Endothelial cell of hepatic sinusoid (primary cell): ENCODE results near the gene MORN1.

Experiments used
- in situ Hi-C: cut with HindIII; loops from 2 replicates; pipeline ENCODE4 v1.10.0; 2017; ENCODE audit warnings: low sequenced_read_pairs

The MORN1 gene

GRCh38 chr1:2376261-2376741 is 15.1 kb downstream of the MORN1 start:
- in situ Hi-C loops, result no loop called here

GRCh38 chr1:2375923-2376260 is 15.5 kb downstream of the MORN1 start:
- in situ Hi-C loops, result no loop called here

- in situ Hi-C loops, result no loop called here
Observed at GRCh38 chr1:2375246-2375922, 16.0 kb downstream of the MORN1 start.

- in situ Hi-C loops, result no loop called here
Observed at GRCh38 chr1:2374252-2375155, 16.9 kb downstream of the MORN1 start.

- in situ Hi-C loops, result no loop called here
Observed at GRCh38 chr1:2373551-2374251, 17.7 kb downstream of the MORN1 start.

- in situ Hi-C loops, result no loop called here
Observed at GRCh38 chr1:2372551-2373490, 18.5 kb downstream of the MORN1 start.

GRCh38 chr1:2368053-2368744 is 23.2 kb downstream of the MORN1 start:
- in situ Hi-C loops, result no loop called here

- in situ Hi-C loops, result no loop called here
Observed at GRCh38 chr1:2363847-2364513, 27.4 kb downstream of the MORN1 start.

GRCh38 chr1:2360588-2361364 is 30.6 kb downstream of the MORN1 start:
- in situ Hi-C loops, result no loop called here

GRCh38 chr1:2358651-2359640 is 32.4 kb downstream of the MORN1 start:
- in situ Hi-C loops, result loop anchor here (10.0 kb wide), 1 partner anchor 164 kb away; the partner anchor contains the start of gene FAAP20

GRCh38 chr1:2358072-2358471 is 33.3 kb downstream of the MORN1 start:
- in situ Hi-C loops, result loop anchor here (10.0 kb wide), 1 partner anchor 163 kb away; the partner anchor contains the start of gene FAAP20

GRCh38 chr1:2356911-2357845 is 34.2 kb downstream of the MORN1 start:
- in situ Hi-C loops, result loop anchor here (10.0 kb wide), 1 partner anchor 162 kb away; the partner anchor contains the start of gene FAAP20

- in situ Hi-C loops, result loop anchor here (10.0 kb wide), 1 partner anchor 162 kb away; the partner anchor contains the start of gene FAAP20
Observed at GRCh38 chr1:2356401-2356800, 35.0 kb downstream of the MORN1 start.

- in situ Hi-C loops, result loop anchor here (10.0 kb wide), 1 partner anchor 161 kb away; the partner anchor contains the start of gene FAAP20
Observed at GRCh38 chr1:2355373-2356261, 35.7 kb downstream of the MORN1 start.
